K562 (cell line): ENCODE data around the gene TEKT2. TPM values are rescaled to one million over a fixed set of nuclear protein-coding genes. Genes with fewer than 3 reads are reported as not detected.
A peak's percentile ranks its signal among the peaks of the same experiment; 100 is the strongest.

Experiments used
- CC2D1A ChIP-seq: fragments of 450-650 bp; IDR thresholded peaks from 2 replicates; pipeline ENCODE4 v1.6.1; 2017; ENCODE audit warnings: mild to moderate bottlenecking
- CEBPG ChIP-seq, 3 experiments: fragments of 200-800 bp in 1 of 3; sonication (Bioruptor generic) in 1 of 3; sonication (generic) in 1 of 3; formaldehyde crosslinking in 1 of 3; IDR thresholded peaks in 2 of 3; conservative IDR thresholded peaks in 1 of 3; 2 replicates each; pipeline versions ENCODE4 v1.6.1 to v1.8.0; 2016 to 2022; ENCODE audit warnings: missing compliant biosample characterization in 2 of 3, missing genetic modification characterization in 2 of 3, mild to moderate bottlenecking in 1 of 3, missing genetic modification reagents in 1 of 3
- CREB5 ChIP-seq: fragments of 250-450 bp; sonication (Bioruptor Pico); IDR thresholded peaks from 2 replicates; pipeline ENCODE4 v1.5.0; 2020; ENCODE audit warnings: mild to moderate bottlenecking
- KAT2B ChIP-seq: IDR thresholded peaks from one replicate; pipeline ENCODE4 v1.6.1; 2012; ENCODE audit warnings: low read depth, mild to moderate bottlenecking, control low read depth, inconsistent platforms, low read length, moderate library complexity
- PHB ChIP-seq: fragments of 250-450 bp; sonication (Bioruptor Pico); IDR thresholded peaks from 2 replicates; pipeline ENCODE4 v1.5.0; 2021
- RUNX1 ChIP-seq: sonication (generic); IDR thresholded peaks from 2 replicates; pipeline ENCODE4 v1.6.1; 2016; ENCODE audit warnings: antibody characterized with exemption, low read depth
- SAP30 ChIP-seq: fragments of 200-600 bp; sonication (generic); IDR thresholded peaks from 2 replicates; pipeline ENCODE4 v1.6.1; 2012; ENCODE audit warnings: borderline replicate concordance, low read depth, mild to moderate bottlenecking, moderate library complexity, low read length, control low read depth, inconsistent platforms; ENCODE audit not compliant: insufficient read depth, poor library complexity, severe bottlenecking
- SETDB1 ChIP-seq: IDR thresholded peaks from one replicate; pipeline ENCODE4 v1.6.1; 2012; ENCODE audit warnings: low read length, control low read depth, inconsistent platforms
- SP2 ChIP-seq: IDR thresholded peaks from 2 replicates; pipeline ENCODE4 v1.6.1; 2011; ENCODE audit warnings: mild to moderate bottlenecking, low read depth, low read length, moderate library complexity; ENCODE audit not compliant: poor library complexity, severe bottlenecking; ENCODE audit errors: extremely low read depth
- TRIM28 ChIP-seq: fragments of 450-650 bp; IDR thresholded peaks from 2 replicates; pipeline ENCODE4 v1.6.1; 2017
- WHSC1 ChIP-seq: IDR thresholded peaks from one replicate; pipeline ENCODE4 v1.6.1; 2012; ENCODE audit warnings: low read length, control low read depth, inconsistent platforms
- ZBTB40 ChIP-seq, 2 experiments: fragments of 450-650 bp in 1 of 2; sonication (generic) in 1 of 2; formaldehyde crosslinking in 1 of 2; IDR thresholded peaks; 2 replicates each; pipeline versions ENCODE4 v1.7.1 to v1.9.0; 2016 to 2022; ENCODE audit warnings: inconsistent platforms in 1 of 2, mild to moderate bottlenecking in 1 of 2, missing genetic modification reagents in 1 of 2
- polyA plus RNA-seq, 8 experiments: library from polyadenylated mRNA; depleted of rRNA in 4 of 8; stranded (reverse) in 5 of 8; unstranded in 3 of 8; fragments of >200 nt; fragmentation: Nextera tagmentation in 2 of 8; fragmentation: Illumina TruSeq in 1 of 8; extraction: Ambion mirVana in 2 of 8; extraction: Trizol in 1 of 8; gene quantifications; 2 replicates each; pipeline versions ENCODE4 v1.2.1 to v1.2.3, GENCODE V29; 2011 to 2014; ENCODE audit warnings: inconsistent platforms in 1 of 8, missing spikeins in 1 of 8
- total RNA-seq, 7 experiments: library from RNA; depleted of rRNA in 6 of 7; stranded (reverse); fragments of >200 nt in 6 of 7; fragmentation: Illumina TruSeq in 2 of 7; extraction: Trizol in 2 of 7; gene quantifications; 2 replicates each; pipeline versions ENCODE4 v1.2.1 to v1.2.3, GENCODE V29; 2011 to 2021; ENCODE audit warnings: low replicate concordance in 1 of 7

Gene TEKT2
- total and polyA plus RNA-seq, 9 of the 15 experiments (the other 6 are each of a cell fraction or from before 2014, with no cell fraction given): 0.06 to 0.94 (median 0.30) TPM; not detected in 1

- no peak for TF ChIP-seq ZBTB40 (IDR thresholded peaks at IDR 0.05)
- TF ChIP-seq ZBTB40 (CRISPR knock-in tag; IDR thresholded peaks at IDR 0.05): no peak
- peak; percentile 86 for TF ChIP-seq CC2D1A
- TF ChIP-seq SAP30: no peak
- TF ChIP-seq SP2: no peak
- TF ChIP-seq CREB5 (CRISPR knock-in tag): no peak
- no peak for TF ChIP-seq PHB (CRISPR knock-in tag)
- TF ChIP-seq RUNX1: no peak; the same call in 1 of the 2 replicates
- no peak for TF ChIP-seq SETDB1
- no peak for TF ChIP-seq TRIM28
- TF ChIP-seq KAT2B: no peak
- peak; percentile 79 for TF ChIP-seq CEBPG (CRISPR knock-in tag; IDR thresholded peaks at IDR 0.05)
- TF ChIP-seq CEBPG (tag; conservative IDR thresholded peaks at IDR 0.05 in 1 of 2, IDR thresholded peaks at IDR 0.05 in 1 of 2): no peak
- TF ChIP-seq WHSC1: no peak
These were observed 50.8 kb downstream of the TEKT2 start (continued) for GRCh38 chr1:36134505-36135329.
